ENCODE data around the gene AP1G2. TPM values are rescaled to one million over a fixed set of nuclear protein-coding genes. Genes with fewer than 3 reads are reported as not detected.

AP1G2 gene
- total and polyA plus RNA-seq, 2 donors (not counting 1 experiment from before 2014, with no cell fraction given): 648 to 1,185 TPM

DNA sequence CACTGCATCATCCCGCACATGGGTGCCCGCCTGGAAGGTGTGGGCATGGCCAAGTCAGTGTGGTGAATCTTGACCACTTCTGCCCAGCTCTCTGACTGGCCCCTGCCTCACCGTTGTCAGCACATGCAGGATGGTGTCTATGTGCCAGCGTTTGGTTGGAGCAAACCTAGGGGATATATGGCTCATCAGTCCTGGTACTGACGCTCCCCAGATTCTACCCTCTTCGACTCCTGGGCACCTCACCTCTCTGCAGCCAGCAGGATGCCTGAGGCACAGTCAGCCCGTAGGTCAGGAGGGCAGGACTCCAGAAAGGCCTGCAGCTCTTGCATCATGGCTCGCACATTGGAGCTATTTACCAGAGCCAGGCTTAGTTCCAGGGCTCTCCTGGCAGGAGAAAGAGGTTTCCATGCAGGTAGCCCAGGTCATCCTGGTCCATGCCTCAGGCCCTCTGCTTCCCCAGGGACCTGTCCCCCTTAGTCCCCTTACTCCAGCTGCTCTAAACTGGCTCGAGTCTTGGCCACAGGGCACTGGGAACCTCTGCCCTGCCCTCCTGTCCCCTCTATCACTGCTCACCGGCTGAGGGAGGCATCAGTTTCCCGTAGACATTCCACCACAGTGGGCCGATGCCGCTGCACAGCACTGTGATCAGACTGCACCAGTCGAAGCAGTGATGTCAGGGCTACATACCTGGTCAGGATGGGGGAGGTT, 4.0 kb downstream of the AP1G2 start:
- H3K79me2 ChIP-seq (ENCODE audit: control insufficient read depth, insufficient read depth, low read length): peaks cover 39% of the 10 kb centered on the region
- no peak overlapping the region for H2AFZ ChIP-seq (ENCODE audit: insufficient read depth, low read depth, low read length, poor library complexity, severe bottlenecking)
- peaks cover 0 to 75% of the 10 kb centered on the region in 2 experiments for H3K36me3 ChIP-seq (replicated peaks in 1 of 2; ENCODE audit: control extremely low read depth in 1 of 2, control insufficient read depth in 1 of 2, extremely low read depth in 1 of 2, insufficient read depth in 2 of 2, low read length in 1 of 2)
- no peak overlapping the region for H3K9ac ChIP-seq (ENCODE audit: low read length)
- ChIA-PET POLR2A (no interaction called here), CTCF (interaction anchor here (1.0 to 12.4 kb wide), 12 partner anchors 9 to 300 kb away, joined by 3 to 335 read pairs (median 5); partner anchors contain the start of gene ZFHX2)
- Mint-ChIP-seq H3K27ac (peak overlapping the region; percentile 56), H3K9me3 (ENCODE audit: insufficient read depth) (no peaks in the 10 kb centered on the region), H3K27me3 (no peaks in the 10 kb centered on the region), H3K4me1 (peaks cover 45% of the 10 kb centered on the region), H3K4me3 (no peak overlapping the region)
- no peak overlapping the region for H3K27ac ChIP-seq (ENCODE audit: low read length in 2 of 2)
- no peak overlapping the region for H3K4me3 ChIP-seq (ENCODE audit: control extremely low read depth in 1 of 5, extremely low read depth in 1 of 5, insufficient read depth in 1 of 5, low read depth in 2 of 5, low read length in 4 of 5)
- DNase-seq: no peak
- no peak for TF ChIP-seq EZH2 (IDR thresholded peaks at IDR 0.05; ENCODE audit: borderline replicate concordance, insufficient read depth, low read depth, low read length, poor library complexity, severe bottlenecking)
- TF ChIP-seq, protein P1, sequence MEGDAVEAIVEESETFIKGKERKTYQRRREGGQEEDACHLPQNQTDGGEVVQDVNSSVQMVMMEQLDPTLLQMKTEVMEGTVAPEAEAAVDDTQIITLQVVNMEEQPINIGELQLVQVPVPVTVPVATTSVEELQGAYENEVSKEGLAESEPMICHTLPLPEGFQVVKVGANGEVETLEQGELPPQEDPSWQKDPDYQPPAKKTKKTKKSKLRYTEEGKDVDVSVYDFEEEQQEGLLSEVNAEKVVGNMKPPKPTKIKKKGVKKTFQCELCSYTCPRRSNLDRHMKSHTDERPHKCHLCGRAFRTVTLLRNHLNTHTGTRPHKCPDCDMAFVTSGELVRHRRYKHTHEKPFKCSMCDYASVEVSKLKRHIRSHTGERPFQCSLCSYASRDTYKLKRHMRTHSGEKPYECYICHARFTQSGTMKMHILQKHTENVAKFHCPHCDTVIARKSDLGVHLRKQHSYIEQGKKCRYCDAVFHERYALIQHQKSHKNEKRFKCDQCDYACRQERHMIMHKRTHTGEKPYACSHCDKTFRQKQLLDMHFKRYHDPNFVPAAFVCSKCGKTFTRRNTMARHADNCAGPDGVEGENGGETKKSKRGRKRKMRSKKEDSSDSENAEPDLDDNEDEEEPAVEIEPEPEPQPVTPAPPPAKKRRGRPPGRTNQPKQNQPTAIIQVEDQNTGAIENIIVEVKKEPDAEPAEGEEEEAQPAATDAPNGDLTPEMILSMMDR (IDR thresholded peaks at IDR 0.05): no peak
- WGBS (ENCODE audit: insufficient coverage): 97% methylated on average over 10 of the region's 14 CpGs
- no peak for ATAC-seq (ENCODE audit: low read depth)
- H3K27me3 ChIP-seq (replicated peaks in 1 of 4; ENCODE audit: control extremely low read depth in 1 of 4, control insufficient read depth in 3 of 4, insufficient read depth in 4 of 4, low read length in 3 of 4): no peaks in the 10 kb centered on the region
- H3K4me1 ChIP-seq (ENCODE audit: control insufficient read depth in 2 of 2, insufficient read depth in 2 of 2, low read length in 2 of 2): peaks cover 15 to 28% of the 10 kb centered on the region in 2 donors
- no peaks in the 10 kb centered on the region for H3K9me3 ChIP-seq (ENCODE audit: control extremely low read depth in 1 of 3, control insufficient read depth in 2 of 3, insufficient read depth in 1 of 3, low read length in 2 of 3)
- no peak overlapping the region for H3K4me2 ChIP-seq (replicated peaks; ENCODE audit: low read depth, low read length, poor library complexity, severe bottlenecking)
- intact Hi-C loops (cut with micrococcal nuclease): loop anchor here (2.0 to 10.0 kb wide), 3 partner anchors 243 to 471 kb away; partner anchors contain the start of genes HOMEZ and PABPN1
- peaks cover 37% of the 10 kb centered on the region for H4K20me1 ChIP-seq (ENCODE audit: control insufficient read depth, insufficient read depth, low read length, poor library complexity, severe bottlenecking)
